ENCODE results near the gene CEP70. TPM values are rescaled to one million over a fixed set of nuclear protein-coding genes. Genes with fewer than 3 reads are reported as not detected.
"Not testable (repeated sequence)": the region's sequence is repeated elsewhere in the genome, so short reads cannot be mapped to it uniquely, and the experiment has no call there.

CEP70 gene
- total and polyA plus RNA-seq, 8 donors: 13.6 to 44.0 (median 22.8) TPM

DNA sequence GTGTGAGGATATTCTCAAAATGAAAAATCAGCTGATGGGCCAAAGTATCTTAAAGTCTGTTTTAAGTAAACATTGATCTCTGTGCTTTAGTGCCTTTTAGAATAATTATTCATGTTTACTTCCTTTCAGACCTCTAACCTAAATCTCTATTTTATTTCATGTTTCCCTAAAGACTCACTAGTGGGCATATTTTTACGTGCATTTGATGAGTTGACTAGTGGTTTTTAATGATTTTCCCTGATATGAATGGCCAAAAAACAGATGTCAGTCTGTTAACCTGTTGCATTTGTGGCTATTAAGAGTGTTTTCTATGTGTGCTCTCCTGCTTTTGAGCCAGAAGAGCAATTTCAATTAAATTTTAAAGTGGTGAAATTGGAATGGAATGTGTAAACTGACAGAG is 21.4 kb upstream of the CEP70 start:
- intact Hi-C loops (cut with DNase I): no loop called here
- WGBS, 2 donors: 66 to 76% methylated on average over 1 of the region's 1 CpG
- FAIRE-seq: no peak

DNA sequence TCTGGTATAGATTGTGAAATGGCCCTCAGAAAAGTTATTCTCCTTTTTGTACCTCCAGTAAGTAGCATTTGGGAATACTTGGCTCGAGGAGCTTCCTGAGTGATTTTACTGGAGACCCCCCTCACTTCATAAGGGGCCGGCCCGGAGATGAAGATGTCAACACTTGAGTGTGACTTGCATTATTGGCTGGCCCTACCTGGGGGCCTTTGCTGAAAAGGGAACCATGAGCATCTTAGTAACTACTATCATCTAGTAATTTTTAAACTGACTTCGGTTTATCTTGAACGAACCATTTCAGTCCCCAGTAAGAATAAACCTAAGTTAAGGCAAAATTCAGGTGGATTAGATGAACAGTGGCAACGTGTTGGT is 15.8 kb upstream of the CEP70 start:
- H3K27me3 ChIP-seq: no peaks in the 10 kb centered on the region
- 60 to 69% methylated on average over 6 of the region's 6 CpGs for WGBS, 2 donors
- H3K4me3 ChIP-seq: peak overlapping the region in 2 of 4 donors; percentile 67 to 75
- ATAC-seq (no peak), DNase-seq (no peak), FAIRE-seq (no peak)
- TF ChIP-seq CTCF (IDR thresholded peaks at IDR 0.05): no peak
- intact Hi-C loops (cut with DNase I): no loop called here
- no peaks in the 10 kb centered on the region for H3K9me3 ChIP-seq
- peaks cover 0 to 19% (median 3%) of the 10 kb centered on the region in 3 donors for H3K4me1 ChIP-seq
- H3K27ac ChIP-seq: peak overlapping the region in 3 of 4 donors; percentile 10 to 98 (median 97)
- no peaks in the 10 kb centered on the region for H3K36me3 ChIP-seq

More for the DNA sequence above, 21.4 kb upstream of the CEP70 start:
- Histone ChIP-seq H3K27ac (no peak overlapping the region), H3K4me1 (peaks cover 0 to 12% (median 3%) of the 10 kb centered on the region in 3 donors), H3K27me3 (no peaks in the 10 kb centered on the region), H3K9me3 (no peaks in the 10 kb centered on the region), H3K4me3 (no peak overlapping the region), H3K36me3 (no peaks in the 10 kb centered on the region)
- ATAC-seq (no peak), DNase-seq (no peak)
- no peak for TF ChIP-seq CTCF (IDR thresholded peaks at IDR 0.05)

GRCh38 chr3:138608322-138609135 is 14.5 kb upstream of the CEP70 start, which contains the start of gene FAIM:
FAIM (plus strand) TSS chr3:138608771; CDS start chr3:138619727, 10,956 bp downstream.
- TF ChIP-seq CTCF (IDR thresholded peaks at IDR 0.05): no peak
- no peaks in the 10 kb centered on the region for H3K9me3 ChIP-seq
- ATAC-seq (peak; percentile 77 to 84 (median 82)), FAIRE-seq (no peak), DNase-seq (peak; percentile 72 to 92 (median 80))
- H3K4me3 ChIP-seq: peak within 1 kb of the TSS; percentile 49 to 80 (median 71)
- H3K27me3 ChIP-seq: no peaks in the 10 kb centered on the region
- H3K4me1 ChIP-seq: peaks cover 0 to 19% (median 3%) of the 10 kb centered on the region in 3 donors
- WGBS, 2 donors: 2% methylated on average over 60 to 68 of the region's 68 CpGs
- H3K27ac ChIP-seq: peak within 1 kb of the TSS; percentile 97 to 98 (median 98)
- intact Hi-C loops (cut with DNase I): no loop called here
- no peaks in the 10 kb centered on the region for H3K36me3 ChIP-seq

DNA sequence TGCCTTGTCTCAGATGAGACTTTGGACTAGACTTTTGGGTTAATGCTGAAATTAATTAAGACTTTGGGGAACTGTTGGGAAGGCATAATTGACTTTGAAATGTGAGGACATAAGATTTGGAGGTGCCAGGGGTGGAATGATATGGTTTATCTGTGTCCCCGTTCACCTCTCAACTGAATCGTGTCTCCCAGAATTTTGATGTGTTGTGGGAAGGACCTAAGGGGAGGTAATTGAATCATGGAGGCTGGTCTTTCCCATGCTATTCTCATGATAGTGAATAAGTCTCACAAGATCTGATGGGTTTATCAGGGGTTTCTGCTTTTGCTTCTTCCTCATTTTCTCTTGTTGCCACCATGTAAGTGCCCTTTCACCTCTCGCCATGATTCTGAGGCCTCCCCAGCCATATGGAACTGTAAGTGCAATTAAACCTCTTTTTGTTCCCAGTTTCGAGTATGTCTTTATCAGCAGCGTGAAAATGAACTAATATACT is 10.1 kb upstream of the CEP70 start:
- FAIRE-seq; intact Hi-C loops (cut with DNase I); ATAC-seq; H3K9me3 ChIP-seq; DNase-seq; H3K4me3 ChIP-seq; H3K27ac ChIP-seq; H3K4me1 ChIP-seq; H3K36me3 ChIP-seq; H3K27me3 ChIP-seq: not testable (repeated sequence)
- 95 to 96% methylated on average over 5 of the region's 5 CpGs for WGBS, 2 donors

DNA sequence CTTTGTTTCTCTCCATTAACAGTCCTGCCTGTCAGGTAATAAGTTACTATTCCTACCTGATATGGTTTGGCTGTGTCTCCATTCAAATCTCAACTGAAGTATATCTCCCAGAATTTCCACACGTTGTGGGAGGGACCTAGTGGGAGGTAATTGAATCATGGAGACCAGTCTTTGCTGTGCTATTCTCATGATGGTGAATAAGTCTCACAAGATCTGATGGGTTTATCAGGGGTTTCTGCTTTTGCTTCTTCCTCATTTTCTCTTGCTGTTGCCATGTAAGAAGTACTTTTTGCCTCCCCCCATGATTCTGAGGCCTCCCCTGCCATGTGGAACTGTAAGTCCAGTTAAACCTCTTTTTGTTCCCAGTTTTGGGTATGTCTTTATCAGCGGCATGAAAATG is 7.6 kb upstream of the CEP70 start:
- intact Hi-C loops (cut with DNase I); H3K4me3 ChIP-seq; H3K27me3 ChIP-seq; ATAC-seq; H3K9me3 ChIP-seq; FAIRE-seq; H3K27ac ChIP-seq; DNase-seq; H3K36me3 ChIP-seq: not testable (repeated sequence)
- WGBS, 2 donors: 51 to 61% methylated on average over 2 of the region's 2 CpGs
- peaks cover 12 to 15% (median 13%) of the 10 kb centered on the region in 3 donors for H3K4me1 ChIP-seq

Measured in pancreas (tissue), 10 donors.